ENCODE results near the gene DUSP22.

DUSP22 gene

GRCh38 chr6:341914-342831, 49.9 kb downstream of the DUSP22 start:
- DNase-seq, result no peak

- DNase-seq, result no peak
Observed at GRCh38 chr6:342832-343179, 50.5 kb downstream of the DUSP22 start.

- DNase-seq, result no peak
Observed at GRCh38 chr6:343226-343935, 51.1 kb downstream of the DUSP22 start.

GRCh38 chr6:343960-344815, 51.9 kb downstream of the DUSP22 start:
- no peak for DNase-seq

GRCh38 chr6:344816-345340, 52.6 kb downstream of the DUSP22 start:
- no peak for DNase-seq

GRCh38 chr6:345747-346385, 53.6 kb downstream of the DUSP22 start:
- DNase-seq, result no peak

GRCh38 chr6:346386-347030, 54.2 kb downstream of the DUSP22 start:
- DNase-seq, result no peak

GRCh38 chr6:347232-347631, 54.9 kb downstream of the DUSP22 start:
- DNase-seq, result no peak

- DNase-seq, result no peak
Observed at GRCh38 chr6:347951-348859, 55.9 kb downstream of the DUSP22 start.

- no peak for DNase-seq
Observed at GRCh38 chr6:348860-349396, 56.6 kb downstream of the DUSP22 start.

- DNase-seq, result no peak
Observed at GRCh38 chr6:349491-349921, 57.2 kb downstream of the DUSP22 start.

- DNase-seq, result no peak
Observed at GRCh38 chr6:350371-350770, 58.1 kb downstream of the DUSP22 start.

- DNase-seq, result no peak
Observed at GRCh38 chr6:351011-351866, 59.0 kb downstream of the DUSP22 start.

GRCh38 chr6:351867-352289, 59.6 kb downstream of the DUSP22 start:
- DNase-seq, result no peak

- DNase-seq, result no peak
Observed at GRCh38 chr6:352474-352873, 60.2 kb downstream of the DUSP22 start.

- DNase-seq, result no peak
Observed at GRCh38 chr6:352896-353470, 60.7 kb downstream of the DUSP22 start.

GRCh38 chr6:353642-354614, 61.6 kb downstream of the DUSP22 start:
- no peak for DNase-seq

Data from NCI-H2029 (cell line).